ENCODE data around the gene SKIDA1. TPM values are rescaled to one million over a fixed set of nuclear protein-coding genes. Genes with fewer than 3 reads are reported as not detected.

Gene SKIDA1
- total RNA-seq, 1 donor from 2014 or later = 0.52 TPM

GRCh38 chr10:21494191-21495001, 31.1 kb downstream of the SKIDA1 start:
- no peak for DNase-seq (ENCODE audit: low read depth)
- H3K4me3 ChIP-seq (ENCODE audit: low read depth, low read length) = peak overlapping the region; percentile 90
- no peak for TF ChIP-seq CTCF (conservative IDR thresholded peaks at IDR 0.05; ENCODE audit: low read depth, low read length)

GRCh38 chr10:21493784-21494183, 31.7 kb downstream of the SKIDA1 start:
- no peak for DNase-seq (ENCODE audit: low read depth)
- no peak for TF ChIP-seq CTCF (conservative IDR thresholded peaks at IDR 0.05; ENCODE audit: low read depth, low read length)
- peak overlapping the region; percentile 90 for H3K4me3 ChIP-seq (ENCODE audit: low read depth, low read length)

- TF ChIP-seq CTCF (conservative IDR thresholded peaks at IDR 0.05; ENCODE audit: low read depth, low read length) = no peak
- DNase-seq (ENCODE audit: low read depth) = no peak
- no peak overlapping the region for H3K4me3 ChIP-seq (ENCODE audit: low read depth, low read length)
These were observed 33.1 kb downstream of the SKIDA1 start for GRCh38 chr10:21492421-21492820.

- TF ChIP-seq CTCF (conservative IDR thresholded peaks at IDR 0.05; ENCODE audit: low read depth, low read length) = no peak
- DNase-seq (ENCODE audit: low read depth) = no peak
- H3K4me3 ChIP-seq (ENCODE audit: low read depth, low read length) = no peak overlapping the region
These were observed 34.8 kb downstream of the SKIDA1 start for GRCh38 chr10:21490711-21491105.

- TF ChIP-seq CTCF (conservative IDR thresholded peaks at IDR 0.05; ENCODE audit: low read depth, low read length) = no peak
- DNase-seq (ENCODE audit: low read depth) = no peak
- H3K4me3 ChIP-seq (ENCODE audit: low read depth, low read length) = no peak overlapping the region
These were observed 35.3 kb downstream of the SKIDA1 start for GRCh38 chr10:21490028-21490710.

- no peak overlapping the region for H3K4me3 ChIP-seq (ENCODE audit: low read depth, low read length)
- no peak for DNase-seq (ENCODE audit: low read depth)
- TF ChIP-seq CTCF (conservative IDR thresholded peaks at IDR 0.05; ENCODE audit: low read depth, low read length) = no peak
These were observed 36.5 kb downstream of the SKIDA1 start for GRCh38 chr10:21488957-21489446.
